ENCODE data around the gene EPHA5.

EPHA5 gene

DNA sequence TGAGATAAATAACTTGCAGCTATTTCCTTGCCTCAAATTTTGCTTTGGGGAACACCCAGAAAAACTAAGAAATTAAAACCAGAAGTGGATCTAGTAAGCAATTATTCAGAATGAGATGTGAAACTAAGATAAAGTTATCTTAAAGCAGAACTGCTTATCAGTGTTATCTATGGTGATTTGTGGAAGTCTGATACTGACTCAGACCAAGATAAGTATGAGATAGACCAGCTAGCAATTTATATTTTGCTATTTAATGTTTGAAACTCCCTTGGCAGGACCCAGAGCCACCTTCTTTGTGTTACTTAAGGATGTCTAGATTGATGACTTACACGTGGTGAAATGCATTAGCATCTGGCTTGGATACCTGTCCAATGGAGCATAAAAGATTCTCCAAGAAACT lies 368.1 kb downstream of the EPHA5 start:
- ChIA-PET POLR2A (no interaction called here), CTCF (interaction anchor here (0.5 kb wide), 1 partner anchor 519 kb away, joined by 3 read pairs; no protein-coding TSS in a partner anchor)
- H3K4me1 ChIP-seq (ENCODE audit: control insufficient read depth, insufficient read depth, low read length), result no peaks in the 10 kb centered on the region
- no peak for TF ChIP-seq ZNF555 (tag by site-specific recombination; conservative IDR thresholded peaks at IDR 0.05)
- TF ChIP-seq ZNF701 (tag by site-specific recombination; IDR thresholded peaks at IDR 0.05), result no peak
- TF ChIP-seq ZNF792 (tag by site-specific recombination; IDR thresholded peaks at IDR 0.05), result no peak
- TF ChIP-seq ZNF544 (tag by site-specific recombination; IDR thresholded peaks at IDR 0.05), result no peak
- TF ChIP-seq ZNF19 (tag by site-specific recombination; IDR thresholded peaks at IDR 0.05; ENCODE audit: low read depth), result no peak
- no peak for TF ChIP-seq EGR2 (tag by site-specific recombination; IDR thresholded peaks at IDR 0.05; ENCODE audit: low read depth)
- no peak for TF ChIP-seq SP2 (tag by site-specific recombination; IDR thresholded peaks at IDR 0.05)
- TF ChIP-seq, protein P1, sequence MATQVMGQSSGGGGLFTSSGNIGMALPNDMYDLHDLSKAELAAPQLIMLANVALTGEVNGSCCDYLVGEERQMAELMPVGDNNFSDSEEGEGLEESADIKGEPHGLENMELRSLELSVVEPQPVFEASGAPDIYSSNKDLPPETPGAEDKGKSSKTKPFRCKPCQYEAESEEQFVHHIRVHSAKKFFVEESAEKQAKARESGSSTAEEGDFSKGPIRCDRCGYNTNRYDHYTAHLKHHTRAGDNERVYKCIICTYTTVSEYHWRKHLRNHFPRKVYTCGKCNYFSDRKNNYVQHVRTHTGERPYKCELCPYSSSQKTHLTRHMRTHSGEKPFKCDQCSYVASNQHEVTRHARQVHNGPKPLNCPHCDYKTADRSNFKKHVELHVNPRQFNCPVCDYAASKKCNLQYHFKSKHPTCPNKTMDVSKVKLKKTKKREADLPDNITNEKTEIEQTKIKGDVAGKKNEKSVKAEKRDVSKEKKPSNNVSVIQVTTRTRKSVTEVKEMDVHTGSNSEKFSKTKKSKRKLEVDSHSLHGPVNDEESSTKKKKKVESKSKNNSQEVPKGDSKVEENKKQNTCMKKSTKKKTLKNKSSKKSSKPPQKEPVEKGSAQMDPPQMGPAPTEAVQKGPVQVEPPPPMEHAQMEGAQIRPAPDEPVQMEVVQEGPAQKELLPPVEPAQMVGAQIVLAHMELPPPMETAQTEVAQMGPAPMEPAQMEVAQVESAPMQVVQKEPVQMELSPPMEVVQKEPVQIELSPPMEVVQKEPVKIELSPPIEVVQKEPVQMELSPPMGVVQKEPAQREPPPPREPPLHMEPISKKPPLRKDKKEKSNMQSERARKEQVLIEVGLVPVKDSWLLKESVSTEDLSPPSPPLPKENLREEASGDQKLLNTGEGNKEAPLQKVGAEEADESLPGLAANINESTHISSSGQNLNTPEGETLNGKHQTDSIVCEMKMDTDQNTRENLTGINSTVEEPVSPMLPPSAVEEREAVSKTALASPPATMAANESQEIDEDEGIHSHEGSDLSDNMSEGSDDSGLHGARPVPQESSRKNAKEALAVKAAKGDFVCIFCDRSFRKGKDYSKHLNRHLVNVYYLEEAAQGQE (tag by site-specific recombination; IDR thresholded peaks at IDR 0.05), result no peak
- no peak for TF ChIP-seq BCL11A (tag by site-specific recombination; IDR thresholded peaks at IDR 0.05; ENCODE audit: low read depth)
- no peak for TF ChIP-seq ZNF223 (tag by site-specific recombination; IDR thresholded peaks at IDR 0.05)
- H3K36me3 ChIP-seq (ENCODE audit: control insufficient read depth in 2 of 2, insufficient read depth in 1 of 2, low read length in 2 of 2), result no peaks in the 10 kb centered on the region
- no peak overlapping the region for H3K27ac ChIP-seq (ENCODE audit: extremely low read depth, low read depth, low read length)
- H3K4me3 ChIP-seq (ENCODE audit: low read depth, low read length), result no peak overlapping the region
- no peaks in the 10 kb centered on the region for H3K9me3 ChIP-seq (ENCODE audit: control insufficient read depth, insufficient read depth, low read depth, low read length)

- TF ChIP-seq ZNF596 (tag by site-specific recombination; IDR thresholded peaks at IDR 0.05) (no peak), PRDM1 (tag by site-specific recombination; IDR thresholded peaks at IDR 0.05) (no peak), ZFP41 (tag by site-specific recombination; IDR thresholded peaks at IDR 0.05; ENCODE audit: borderline replicate concordance) (no peak), ZNF623 (tag by site-specific recombination; IDR thresholded peaks at IDR 0.05) (no peak), ZNF792 (tag by site-specific recombination; IDR thresholded peaks at IDR 0.05) (no peak), ZNF830 (tag by site-specific recombination; IDR thresholded peaks at IDR 0.05; ENCODE audit: low read depth) (no peak), ZNF391 (tag by site-specific recombination; IDR thresholded peaks at IDR 0.05; ENCODE audit: borderline replicate concordance, low read depth) (no peak), ZNF549 (tag by site-specific recombination; IDR thresholded peaks at IDR 0.05) (no peak), ZNF311 (tag by site-specific recombination; IDR thresholded peaks at IDR 0.05; ENCODE audit: borderline replicate concordance) (no peak), ZBTB20 (tag by site-specific recombination; IDR thresholded peaks at IDR 0.05) (no peak), ZNF211 (tag by site-specific recombination; IDR thresholded peaks at IDR 0.05; ENCODE audit: low read depth) (no peak), ZNF629 (tag by site-specific recombination; IDR thresholded peaks at IDR 0.05) (no peak), BCL11A (tag by site-specific recombination; IDR thresholded peaks at IDR 0.05; ENCODE audit: low read depth) (no peak), ZNF416 (tag by site-specific recombination; IDR thresholded peaks at IDR 0.05) (no peak), ZNF184 (tag by site-specific recombination; IDR thresholded peaks at IDR 0.05) (no peak), ZNF423 (tag by site-specific recombination; IDR thresholded peaks at IDR 0.05) (no peak), ZNF138 (tag by site-specific recombination; IDR thresholded peaks at IDR 0.05; ENCODE audit: borderline replicate concordance) (no peak), YY2 (tag by site-specific recombination; IDR thresholded peaks at IDR 0.05) (no peak)
- TF ChIP-seq, protein P2, sequence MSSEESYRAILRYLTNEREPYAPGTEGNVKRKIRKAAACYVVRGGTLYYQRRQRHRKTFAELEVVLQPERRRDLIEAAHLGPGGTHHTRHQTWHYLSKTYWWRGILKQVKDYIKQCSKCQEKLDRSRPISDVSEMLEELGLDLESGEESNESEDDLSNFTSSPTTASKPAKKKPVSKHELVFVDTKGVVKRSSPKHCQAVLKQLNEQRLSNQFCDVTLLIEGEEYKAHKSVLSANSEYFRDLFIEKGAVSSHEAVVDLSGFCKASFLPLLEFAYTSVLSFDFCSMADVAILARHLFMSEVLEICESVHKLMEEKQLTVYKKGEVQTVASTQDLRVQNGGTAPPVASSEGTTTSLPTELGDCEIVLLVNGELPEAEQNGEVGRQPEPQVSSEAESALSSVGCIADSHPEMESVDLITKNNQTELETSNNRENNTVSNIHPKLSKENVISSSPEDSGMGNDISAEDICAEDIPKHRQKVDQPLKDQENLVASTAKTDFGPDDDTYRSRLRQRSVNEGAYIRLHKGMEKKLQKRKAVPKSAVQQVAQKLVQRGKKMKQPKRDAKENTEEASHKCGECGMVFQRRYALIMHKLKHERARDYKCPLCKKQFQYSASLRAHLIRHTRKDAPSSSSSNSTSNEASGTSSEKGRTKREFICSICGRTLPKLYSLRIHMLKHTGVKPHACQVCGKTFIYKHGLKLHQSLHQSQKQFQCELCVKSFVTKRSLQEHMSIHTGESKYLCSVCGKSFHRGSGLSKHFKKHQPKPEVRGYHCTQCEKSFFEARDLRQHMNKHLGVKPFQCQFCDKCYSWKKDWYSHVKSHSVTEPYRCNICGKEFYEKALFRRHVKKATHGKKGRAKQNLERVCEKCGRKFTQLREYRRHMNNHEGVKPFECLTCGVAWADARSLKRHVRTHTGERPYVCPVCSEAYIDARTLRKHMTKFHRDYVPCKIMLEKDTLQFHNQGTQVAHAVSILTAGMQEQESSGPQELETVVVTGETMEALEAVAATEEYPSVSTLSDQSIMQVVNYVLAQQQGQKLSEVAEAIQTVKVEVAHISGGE (tag by site-specific recombination; conservative IDR thresholded peaks at IDR 0.05; ENCODE audit: low read depth), result no peak
- TF ChIP-seq, protein P3, sequence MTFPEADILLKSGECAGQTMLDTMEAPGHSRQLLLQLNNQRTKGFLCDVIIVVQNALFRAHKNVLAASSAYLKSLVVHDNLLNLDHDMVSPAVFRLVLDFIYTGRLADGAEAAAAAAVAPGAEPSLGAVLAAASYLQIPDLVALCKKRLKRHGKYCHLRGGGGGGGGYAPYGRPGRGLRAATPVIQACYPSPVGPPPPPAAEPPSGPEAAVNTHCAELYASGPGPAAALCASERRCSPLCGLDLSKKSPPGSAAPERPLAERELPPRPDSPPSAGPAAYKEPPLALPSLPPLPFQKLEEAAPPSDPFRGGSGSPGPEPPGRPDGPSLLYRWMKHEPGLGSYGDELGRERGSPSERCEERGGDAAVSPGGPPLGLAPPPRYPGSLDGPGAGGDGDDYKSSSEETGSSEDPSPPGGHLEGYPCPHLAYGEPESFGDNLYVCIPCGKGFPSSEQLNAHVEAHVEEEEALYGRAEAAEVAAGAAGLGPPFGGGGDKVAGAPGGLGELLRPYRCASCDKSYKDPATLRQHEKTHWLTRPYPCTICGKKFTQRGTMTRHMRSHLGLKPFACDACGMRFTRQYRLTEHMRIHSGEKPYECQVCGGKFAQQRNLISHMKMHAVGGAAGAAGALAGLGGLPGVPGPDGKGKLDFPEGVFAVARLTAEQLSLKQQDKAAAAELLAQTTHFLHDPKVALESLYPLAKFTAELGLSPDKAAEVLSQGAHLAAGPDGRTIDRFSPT (tag by site-specific recombination; IDR thresholded peaks at IDR 0.05), result no peak
- no peak overlapping the region for H3K4me3 ChIP-seq (ENCODE audit: low read depth, low read length)
- POLR2A ChIA-PET, result no interaction called here
- H3K4me1 ChIP-seq (ENCODE audit: control insufficient read depth, insufficient read depth, low read length), result no peaks in the 10 kb centered on the region
- H3K9me3 ChIP-seq (ENCODE audit: control insufficient read depth, insufficient read depth, low read depth, low read length), result no peaks in the 10 kb centered on the region
- no peak overlapping the region for H3K27ac ChIP-seq (ENCODE audit: extremely low read depth, low read depth, low read length)
- H3K36me3 ChIP-seq (ENCODE audit: control insufficient read depth in 2 of 2, insufficient read depth in 1 of 2, low read length in 2 of 2), result no peaks in the 10 kb centered on the region
- CTCF ChIA-PET, result no interaction called here
Measured at GRCh38 chr4:65296246-65296645, 374.0 kb downstream of the EPHA5 start.

Measured in HEK293 (cell line).